NCI-H82 treated with DMSO at 0.1 percent for 48 hours (cell line): ENCODE results near the gene RBM15B.

Source experiments
- DNase-seq: peaks from one replicate; lab custom pipeline; 2025; ENCODE audit not compliant: unreplicated experiment; lab: John Stamatoyannopoulos, UW

RBM15B gene

GRCh38 chr3:51441282-51442030 is 50.4 kb downstream of the RBM15B start:
- no peak for DNase-seq

GRCh38 chr3:51445544-51446280 is 54.6 kb downstream of the RBM15B start:
- DNase-seq = peak; percentile 8
